HEK293T (cell line): ENCODE results near the gene MN1.

Experiments
- ARNT ChIP-seq: fragments of 450-650 bp; IDR thresholded peaks from 2 replicates; pipeline ENCODE4 v1.6.1; 2017; ENCODE audit warnings: mild to moderate bottlenecking
- BHLHE40 ChIP-seq: fragments of 450-650 bp; IDR thresholded peaks from 2 replicates; pipeline ENCODE4 v1.6.1; 2016; ENCODE audit warnings: mild to moderate bottlenecking, moderate library complexity, borderline replicate concordance
- CTBP1 ChIP-seq: fragments of 450-650 bp; IDR thresholded peaks from 2 replicates; pipeline ENCODE4 v1.6.1; 2016; ENCODE audit warnings: borderline replicate concordance
- ELF4 ChIP-seq: fragments of 450-650 bp; IDR thresholded peaks from 2 replicates; pipeline ENCODE4 v1.6.1; 2017; ENCODE audit warnings: antibody characterized with exemption
- FOXA1 ChIP-seq: fragments of 450-650 bp; IDR thresholded peaks from 2 replicates; pipeline ENCODE4 v1.6.1; 2016; ENCODE audit warnings: mild to moderate bottlenecking
- FOXK2 ChIP-seq: fragments of 450-650 bp; IDR thresholded peaks from 2 replicates; pipeline ENCODE4 v1.6.1; 2016; ENCODE audit warnings: mild to moderate bottlenecking
- FOXM1 ChIP-seq: fragments of 450-650 bp; IDR thresholded peaks from 2 replicates; pipeline ENCODE4 v1.6.1; 2017; ENCODE audit warnings: mild to moderate bottlenecking, borderline replicate concordance
- HDGF ChIP-seq: fragments of 450-650 bp; IDR thresholded peaks from 2 replicates; pipeline ENCODE4 v1.6.1; 2017; ENCODE audit warnings: antibody characterized with exemption, borderline replicate concordance
- L3MBTL2 ChIP-seq: fragments of 450-650 bp; conservative IDR thresholded peaks from 2 replicates; pipeline ENCODE4 v1.6.1; 2016; ENCODE audit warnings: mild to moderate bottlenecking
- LEF1 ChIP-seq: fragments of 450-650 bp; IDR thresholded peaks from 2 replicates; pipeline ENCODE4 v1.6.1; 2017; ENCODE audit warnings: mild to moderate bottlenecking, borderline replicate concordance
- SP1 ChIP-seq: fragments of 450-650 bp; IDR thresholded peaks from 2 replicates; pipeline ENCODE4 v1.6.1; 2017
- SUZ12 ChIP-seq: fragments of 450-650 bp; IDR thresholded peaks from 2 replicates; pipeline ENCODE4 v1.6.1; 2016; ENCODE audit warnings: mild to moderate bottlenecking
- TARDBP ChIP-seq: fragments of 450-650 bp; IDR thresholded peaks from 2 replicates; pipeline ENCODE4 v1.6.1; 2016
- ZNF384 ChIP-seq: fragments of 450-650 bp; IDR thresholded peaks from 2 replicates; pipeline ENCODE4 v1.6.1; 2016

DNA sequence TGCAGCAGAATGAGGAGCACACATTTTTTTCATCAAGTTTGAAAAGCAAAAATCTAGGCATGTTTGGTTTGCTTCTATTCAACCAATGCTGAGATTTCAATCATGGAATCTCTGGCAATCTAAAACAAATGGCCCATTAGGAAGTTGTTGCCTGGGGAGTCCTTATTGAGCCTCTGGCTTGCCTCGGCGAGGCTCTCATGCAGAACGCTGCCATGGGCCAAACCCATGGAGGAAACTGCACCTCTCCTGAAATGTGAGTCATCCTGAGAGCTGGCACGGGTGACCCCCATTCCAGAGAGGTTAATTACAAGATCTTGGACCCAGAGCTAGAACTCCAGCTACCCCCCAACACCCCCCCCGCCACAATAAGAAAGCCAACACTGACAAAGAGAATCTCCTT is 80.7 kb downstream of the MN1 start:
- TF ChIP-seq BHLHE40 (no peak), HDGF (no peak), LEF1 (no peak), FOXK2 (no peak), FOXM1 (no peak), CTBP1 (no peak), ELF4 (no peak), SUZ12 (no peak), SP1 (no peak), FOXA1 (no peak), ZNF384 (no peak), L3MBTL2 (no peak), TARDBP (no peak), ARNT (no peak)
